Kidney capillary endothelial cell (primary cell): ENCODE measurements around the gene SRSF12.
"Not testable (repeated sequence)": the region's sequence is repeated elsewhere in the genome, so short reads cannot be mapped to it uniquely, and the experiment has no call there.

Source experiments
- DNase-seq: peaks from one replicate; pipeline ENCODE4 v3.0.0-alpha.2; 2018; ENCODE audit warnings: low spot score

The SRSF12 gene

GRCh38 chr6:89071036-89071435, 46.8 kb downstream of the SRSF12 start:
- DNase-seq = no peak

GRCh38 chr6:89069536-89070163, 48.2 kb downstream of the SRSF12 start:
- no peak for DNase-seq

GRCh38 chr6:89068695-89069094, 49.2 kb downstream of the SRSF12 start:
- DNase-seq = no peak

GRCh38 chr6:89067796-89068195, 50.1 kb downstream of the SRSF12 start:
- no peak for DNase-seq

- DNase-seq = no peak
Observed at GRCh38 chr6:89066940-89067646, 50.8 kb downstream of the SRSF12 start.

- not testable (repeated sequence) for DNase-seq
Observed at GRCh38 chr6:89066121-89066520, 51.8 kb downstream of the SRSF12 start.

- DNase-seq = not testable (repeated sequence)
Observed at GRCh38 chr6:89064931-89065330, 52.9 kb downstream of the SRSF12 start.

- no peak for DNase-seq
Observed at GRCh38 chr6:89063881-89064280, 54.0 kb downstream of the SRSF12 start.

- no peak for DNase-seq
Observed at GRCh38 chr6:89059227-89059626, 58.6 kb downstream of the SRSF12 start.

- DNase-seq = no peak
Observed at GRCh38 chr6:89058627-89059026, 59.2 kb downstream of the SRSF12 start.

GRCh38 chr6:89057759-89058158, 60.1 kb downstream of the SRSF12 start:
- no peak for DNase-seq

GRCh38 chr6:89054208-89054607, 63.7 kb downstream of the SRSF12 start:
- no peak for DNase-seq

GRCh38 chr6:89051676-89052075, 66.2 kb downstream of the SRSF12 start:
- DNase-seq = no peak

- no peak for DNase-seq
Observed at GRCh38 chr6:89050697-89051096, 67.2 kb downstream of the SRSF12 start.

- DNase-seq = no peak
Observed at GRCh38 chr6:89050155-89050554, 67.7 kb downstream of the SRSF12 start.

GRCh38 chr6:89048985-89049384, 68.9 kb downstream of the SRSF12 start:
- no peak for DNase-seq

- DNase-seq = no peak
Observed at GRCh38 chr6:89048288-89048923, 69.5 kb downstream of the SRSF12 start.

GRCh38 chr6:89047473-89047872, 70.4 kb downstream of the SRSF12 start:
- DNase-seq = no peak
